Right lobe of liver (tissue), 6 donors: ENCODE data around the gene CROT. TPM values are rescaled to one million over a fixed set of nuclear protein-coding genes. Genes with fewer than 3 reads are reported as not detected.

Experiments
- ATAC-seq, 4 donors: fragments of 200-7000 bp; cut with Tn5 transposase; one replicate each; pipeline ENCODE4 v1.9.1; 2020; ENCODE audit warnings: mild to moderate bottlenecking in 4 of 4, moderate library complexity in 4 of 4
- DNase-seq, 3 donors: peaks; one replicate each; pipeline ENCODE4 v3.0.0-alpha.2; 2020
- H3K27ac ChIP-seq, 3 donors: fragments of 200-600 bp; one replicate each; pipeline ENCODE4 v1.8.0; 2022
- H3K27me3 ChIP-seq, 2 donors: fragments of 200-600 bp; one replicate each; pipeline ENCODE4 v1.8.0; 2022
- H3K36me3 ChIP-seq, 4 donors: fragments of 200-600 bp; sonication (generic) in 1 of 4; one replicate each; pipeline versions ENCODE4 v1.5.1 to v1.8.0; 2017 to 2022; ENCODE audit warnings: control low read depth in 1 of 4
- H3K4me1 ChIP-seq, 4 donors: fragments of 200-600 bp; sonication (generic) in 1 of 4; one replicate each; pipeline versions ENCODE4 v1.5.1 to v1.8.0; 2017 to 2022; ENCODE audit warnings: control low read depth in 1 of 4
- H3K4me3 ChIP-seq, 3 donors: fragments of 200-600 bp; one replicate each; pipeline ENCODE4 v1.8.0; 2022
- H3K9me3 ChIP-seq, 4 donors: fragments of 200-600 bp; sonication (generic) in 1 of 4; one replicate each; pipeline versions ENCODE4 v1.5.1 to v1.8.0; 2017 to 2022; ENCODE audit warnings: control low read depth in 1 of 4
- POLR2A ChIP-seq: fragments of 450-650 bp; IDR thresholded peaks from one replicate; pipeline ENCODE4 v1.6.1; 2017; ENCODE audit warnings: antibody characterized with exemption, mild to moderate bottlenecking
- WGBS: methylation state at CpG from one replicate; pipeline ENCODE4 v1.1.6; 2018; ENCODE audit warnings: low coverage, low lambda C conversion rate; ENCODE audit not compliant: insufficient coverage; ENCODE audit errors: missing lambda C conversion rate; 5-methylcytosine and 5-hydroxymethylcytosine counted together
- intact Hi-C, 2 donors: fragments of 100-400 bp; cut with DNase I; formaldehyde crosslinking; loops; one replicate each; pipeline versions ENCODE4 v1.11.2 to v1.14.1; 2022
- long read RNA-seq: library from polyadenylated mRNA; unstranded; transcript quantifications from one replicate; pipeline ENCODE4 v2.0.0, GENCODE V29; 2019
- total RNA-seq, 6 experiments: library from RNA; depleted of rRNA in 2 of 6; stranded (reverse); fragments of >200 nt in 2 of 6; fragmentation: NEBNext Ultra II Directional in 3 of 6; extraction: Animal tissue kit (Norgen Biotek cat#: 25700) in 3 of 6; gene quantifications; one replicate each; pipeline versions ENCODE4 v1.1.0 to v1.2.4, GENCODE V29; 2016 to 2023
- TF ChIP-seq, protein P1 (sequence below), 4 donors: fragments of 200-600 bp in 3 of 4; fragments of 450-650 bp in 1 of 4; IDR thresholded peaks; one replicate each; pipeline versions ENCODE4 v1.5.1 to v1.8.0; 2016 to 2022; ENCODE audit warnings: antibody characterized with exemption in 4 of 4, mild to moderate bottlenecking in 2 of 4
- donor health status: DM: no; HTN: yes; CAD: no.
- donor health status: DM: no; HTN: no; CAD: no.
- donor health status: DM: no; HTN: no; CAD: no.
- donor health status: DM: no; HTN: yes; CAD: no.
- donor health status: DM: no; HTN: yes; CAD: no.

CROT gene, protein sequence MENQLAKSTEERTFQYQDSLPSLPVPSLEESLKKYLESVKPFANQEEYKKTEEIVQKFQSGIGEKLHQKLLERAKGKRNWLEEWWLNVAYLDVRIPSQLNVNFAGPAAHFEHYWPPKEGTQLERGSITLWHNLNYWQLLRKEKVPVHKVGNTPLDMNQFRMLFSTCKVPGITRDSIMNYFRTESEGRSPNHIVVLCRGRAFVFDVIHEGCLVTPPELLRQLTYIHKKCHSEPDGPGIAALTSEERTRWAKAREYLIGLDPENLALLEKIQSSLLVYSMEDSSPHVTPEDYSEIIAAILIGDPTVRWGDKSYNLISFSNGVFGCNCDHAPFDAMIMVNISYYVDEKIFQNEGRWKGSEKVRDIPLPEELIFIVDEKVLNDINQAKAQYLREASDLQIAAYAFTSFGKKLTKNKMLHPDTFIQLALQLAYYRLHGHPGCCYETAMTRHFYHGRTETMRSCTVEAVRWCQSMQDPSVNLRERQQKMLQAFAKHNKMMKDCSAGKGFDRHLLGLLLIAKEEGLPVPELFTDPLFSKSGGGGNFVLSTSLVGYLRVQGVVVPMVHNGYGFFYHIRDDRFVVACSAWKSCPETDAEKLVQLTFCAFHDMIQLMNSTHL
- 10 to 100 TPM; 11.5 to 24.7 (median 17.3) TPM for total RNA-seq
- long read RNA-seq, partial matches to known transcripts: 1 of 3 reads
- long read RNA-seq, other reads (novel, unspliced or antisense): 0 of 3 reads

DNA sequence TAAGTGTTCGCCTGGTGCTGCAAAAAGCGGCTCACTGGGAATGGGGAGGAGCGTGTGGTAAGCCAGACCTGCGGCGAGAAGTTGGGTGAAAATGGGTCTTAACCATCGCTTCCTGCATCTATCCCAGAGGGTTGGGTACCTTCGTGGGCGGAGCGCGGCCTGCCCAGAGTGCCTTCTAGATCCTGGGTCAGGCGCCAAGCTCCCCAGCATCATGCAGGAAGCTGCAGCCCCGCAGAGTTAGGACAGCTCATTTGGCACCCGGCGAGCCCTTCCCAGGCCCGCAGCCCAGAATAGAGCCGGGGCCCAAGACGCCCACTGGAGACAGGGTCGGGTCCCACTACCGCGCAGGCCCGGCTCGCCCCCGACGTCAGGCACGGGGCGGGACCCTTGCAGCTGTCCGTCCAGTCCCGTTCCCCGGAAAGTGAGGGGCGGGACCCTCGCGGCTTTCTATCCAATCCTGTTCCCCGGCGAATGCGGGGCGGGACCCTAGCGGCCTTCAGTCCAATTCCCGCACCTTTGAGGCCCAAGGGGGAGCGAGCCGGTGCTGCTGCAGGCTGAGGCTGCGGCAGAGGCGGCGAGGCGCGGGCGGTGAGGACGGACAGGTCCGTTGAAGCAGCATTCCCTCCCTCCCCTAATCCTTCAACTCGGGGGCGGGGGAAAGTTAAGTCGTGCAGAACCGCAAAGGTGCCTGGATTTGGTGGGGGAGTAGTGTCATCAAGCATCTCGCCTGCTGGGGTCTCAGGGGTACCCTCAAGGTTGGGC is at the start of gene CROT:
TSS of gene CROT (plus strand) at position 499 of the 762 bp plus-strand sequence. CDS start 3,405 bp downstream, outside the sequence.
- ATAC-seq: peak; percentile 98 to 100 (median 98)
- Histone ChIP-seq H3K4me1 (peaks cover 0 to 28% (median 6%) of the 10 kb centered on the region in 4 donors), H3K4me3 (peak within 1 kb of the TSS; percentile 61 to 78 (median 67)), H3K27me3 (no peaks in the 10 kb centered on the region), H3K27ac (peak within 1 kb of the TSS; percentile 56 to 76 (median 72)), H3K36me3 (peaks cover 0 to 15% (median 7%) of the 10 kb centered on the region in 4 donors), H3K9me3 (no peaks in the 10 kb centered on the region)
- DNase-seq: peak; percentile 97 to 98 (median 98)
- TF ChIP-seq POLR2A: peak; percentile 86
- TF ChIP-seq, protein P1, sequence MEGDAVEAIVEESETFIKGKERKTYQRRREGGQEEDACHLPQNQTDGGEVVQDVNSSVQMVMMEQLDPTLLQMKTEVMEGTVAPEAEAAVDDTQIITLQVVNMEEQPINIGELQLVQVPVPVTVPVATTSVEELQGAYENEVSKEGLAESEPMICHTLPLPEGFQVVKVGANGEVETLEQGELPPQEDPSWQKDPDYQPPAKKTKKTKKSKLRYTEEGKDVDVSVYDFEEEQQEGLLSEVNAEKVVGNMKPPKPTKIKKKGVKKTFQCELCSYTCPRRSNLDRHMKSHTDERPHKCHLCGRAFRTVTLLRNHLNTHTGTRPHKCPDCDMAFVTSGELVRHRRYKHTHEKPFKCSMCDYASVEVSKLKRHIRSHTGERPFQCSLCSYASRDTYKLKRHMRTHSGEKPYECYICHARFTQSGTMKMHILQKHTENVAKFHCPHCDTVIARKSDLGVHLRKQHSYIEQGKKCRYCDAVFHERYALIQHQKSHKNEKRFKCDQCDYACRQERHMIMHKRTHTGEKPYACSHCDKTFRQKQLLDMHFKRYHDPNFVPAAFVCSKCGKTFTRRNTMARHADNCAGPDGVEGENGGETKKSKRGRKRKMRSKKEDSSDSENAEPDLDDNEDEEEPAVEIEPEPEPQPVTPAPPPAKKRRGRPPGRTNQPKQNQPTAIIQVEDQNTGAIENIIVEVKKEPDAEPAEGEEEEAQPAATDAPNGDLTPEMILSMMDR (IDR thresholded peaks at IDR 0.05): no peak
- 0% methylated on average over 16 of the region's 53 CpGs for WGBS
- intact Hi-C loops: no loop called here

DNA sequence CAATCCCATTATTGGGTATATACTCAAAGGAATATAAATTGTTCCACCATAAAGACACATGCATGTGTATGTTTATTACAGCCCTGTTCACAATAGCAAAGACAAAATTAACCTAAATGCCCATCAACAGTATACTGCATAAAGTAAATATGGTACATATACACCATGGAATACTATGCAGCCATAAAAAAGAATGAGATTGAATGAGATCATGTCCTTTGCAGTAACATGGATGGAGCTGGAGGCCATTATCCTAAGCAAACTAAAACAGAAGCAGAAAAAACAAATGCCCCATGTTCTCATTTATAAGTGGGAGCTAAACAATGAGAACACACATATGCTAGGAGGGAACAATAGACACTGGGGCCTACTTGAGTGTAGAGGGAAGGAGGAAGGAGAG is 44.7 kb upstream of the CROT start:
- Histone ChIP-seq H3K27ac (no peak overlapping the region), H3K4me3 (no peak overlapping the region), H3K36me3 (no peaks in the 10 kb centered on the region), H3K4me1 (no peaks in the 10 kb centered on the region), H3K27me3 (no peaks in the 10 kb centered on the region), H3K9me3 (no peaks in the 10 kb centered on the region)
- ATAC-seq (no peak), DNase-seq (no peak)
- intact Hi-C loops: no loop called here
- TF ChIP-seq POLR2A: no peak
- TF ChIP-seq, protein P1 (IDR thresholded peaks at IDR 0.05): no peak

DNA sequence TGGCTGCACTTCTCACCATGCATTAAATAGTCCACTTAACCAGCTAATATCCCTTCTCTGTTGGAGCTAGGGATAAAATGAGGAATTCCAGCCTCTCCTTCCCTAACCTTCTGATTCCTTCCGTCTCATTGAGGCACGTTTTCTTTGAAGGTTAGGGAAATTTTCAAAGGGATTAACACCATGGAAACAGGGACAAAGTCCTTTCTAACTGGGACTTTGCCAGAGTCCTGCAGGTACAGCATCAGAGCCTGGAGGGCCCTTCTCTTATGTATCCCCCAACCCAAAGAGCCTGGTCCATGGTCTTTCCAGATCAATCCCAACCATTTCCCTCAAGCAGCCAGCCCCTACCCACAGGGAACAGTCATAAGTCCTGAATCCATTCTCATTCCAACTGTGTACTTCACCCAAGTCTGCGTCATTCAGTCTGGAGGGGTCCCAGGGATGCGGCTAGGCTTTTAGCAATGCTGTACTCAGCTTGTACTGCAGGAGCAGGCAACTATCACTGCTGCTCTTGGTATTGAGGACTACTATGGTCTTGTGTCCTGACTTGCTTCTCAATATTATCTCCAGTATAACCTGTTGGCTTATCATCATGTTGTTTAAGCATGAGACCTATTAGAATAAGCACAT is 34.6 kb upstream of the CROT start:
- peak; percentile 41 to 62 (median 51) for ATAC-seq
- Histone ChIP-seq H3K4me1 (no peaks in the 10 kb centered on the region), H3K4me3 (no peak overlapping the region), H3K36me3 (no peaks in the 10 kb centered on the region), H3K27ac (no peak overlapping the region), H3K9me3 (no peaks in the 10 kb centered on the region), H3K27me3 (no peaks in the 10 kb centered on the region)
- no peak for TF ChIP-seq POLR2A
- TF ChIP-seq, protein P1 (IDR thresholded peaks at IDR 0.05): no peak
- DNase-seq: no peak
- intact Hi-C loops: loop anchor here (5.0 to 10.0 kb wide), 2 partner anchors 104 to 106 kb away; no protein-coding TSS in a partner anchor
- 55% methylated on average over 4 of the region's 4 CpGs for WGBS

DNA sequence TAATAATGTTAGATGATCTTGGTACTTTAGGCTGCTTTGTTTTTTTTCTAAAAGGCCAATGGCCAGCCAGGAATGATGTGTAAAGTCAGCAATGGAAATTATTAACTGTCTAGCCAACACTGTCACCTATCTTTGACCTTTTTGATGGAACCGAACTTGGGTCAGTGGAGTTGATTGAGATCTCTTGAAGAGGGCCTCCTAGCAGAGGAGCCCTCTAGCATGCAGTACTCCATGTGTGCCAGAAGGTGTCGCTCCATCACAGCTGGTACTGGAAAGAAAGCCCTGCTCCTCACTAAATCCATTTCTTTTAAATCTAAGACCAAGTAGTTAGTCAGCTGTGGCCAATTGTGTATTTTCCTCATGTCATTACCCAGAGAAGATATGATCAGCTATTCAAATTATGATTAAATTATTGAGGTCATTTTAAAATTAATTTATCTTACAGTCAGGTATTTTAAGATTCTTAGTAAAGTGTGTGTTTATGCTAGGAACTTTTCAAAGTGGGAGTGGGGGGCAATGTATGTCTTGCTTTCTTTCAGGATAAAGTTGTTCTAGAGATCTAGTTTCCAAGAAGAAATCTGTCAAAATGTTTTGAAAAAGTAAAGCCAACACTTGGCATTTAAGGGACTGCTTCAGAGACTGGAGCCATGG is 33.1 kb upstream of the CROT start:
- no peak overlapping the region for H3K4me3 ChIP-seq
- no peaks in the 10 kb centered on the region for H3K4me1 ChIP-seq
- no peaks in the 10 kb centered on the region for H3K27me3 ChIP-seq
- no peaks in the 10 kb centered on the region for H3K36me3 ChIP-seq
- intact Hi-C loops: loop anchor here (5.0 to 10.0 kb wide), 2 partner anchors 102 to 105 kb away; no protein-coding TSS in a partner anchor
- TF ChIP-seq, protein P1 (IDR thresholded peaks at IDR 0.05): peak; percentile 92 to 100 (median 98)
- no peak for TF ChIP-seq POLR2A
- ATAC-seq: peak; percentile 99 to 100 (median 99)
- no peak overlapping the region for H3K27ac ChIP-seq
- 0% methylated on average over 2 of the region's 2 CpGs for WGBS
- no peaks in the 10 kb centered on the region for H3K9me3 ChIP-seq
- peak in 2 of 3 donors; percentile 46 to 68 for DNase-seq
